Endodermal cell (in vitro differentiated cells): ENCODE measurements around the gene PACSIN1. TPM values are rescaled to one million over a fixed set of nuclear protein-coding genes. Genes with fewer than 3 reads are reported as not detected.

Experiments
- DNase-seq: peaks from one replicate; pipeline ENCODE4 v3.0.0-alpha.2; 2017
- H3K27ac ChIP-seq: 2 replicates; pipeline ENCODE4 v1.5.1; 2013; ENCODE audit warnings: mild to moderate bottlenecking, low read depth, low read length, moderate library complexity
- H3K27me3 ChIP-seq: 2 replicates; pipeline ENCODE4 v1.6.1; 2013; ENCODE audit warnings: mild to moderate bottlenecking, low read length, moderate library complexity; ENCODE audit not compliant: insufficient read depth, control insufficient read depth, poor library complexity, severe bottlenecking
- H3K36me3 ChIP-seq: 2 replicates; pipeline ENCODE4 v1.7.0; 2013; ENCODE audit warnings: mild to moderate bottlenecking, low read length, moderate library complexity; ENCODE audit not compliant: control insufficient read depth, insufficient read depth
- H3K4me1 ChIP-seq: one replicate; pipeline ENCODE4 v1.7.0; 2013; ENCODE audit warnings: low read length; ENCODE audit not compliant: control insufficient read depth, insufficient read depth
- H3K4me3 ChIP-seq: 2 replicates; pipeline ENCODE4 v1.5.1; 2013; ENCODE audit warnings: mild to moderate bottlenecking, low read length, moderate library complexity
- H3K9ac ChIP-seq: 2 replicates; pipeline ENCODE4 v1.6.1; 2013; ENCODE audit warnings: mild to moderate bottlenecking, low read length, moderate library complexity; ENCODE audit not compliant: poor library complexity, severe bottlenecking; ENCODE audit errors: extremely low read depth
- H3K9me3 ChIP-seq: 2 replicates; pipeline ENCODE4 v1.6.1; 2013; ENCODE audit warnings: mild to moderate bottlenecking, low read length, moderate library complexity; ENCODE audit not compliant: control insufficient read depth
- H3K27ac Mint-ChIP-seq: 2 replicates; pipeline ENCODE4 v1.8.0; 2020; ENCODE audit warnings: mixed read lengths
- H3K27me3 Mint-ChIP-seq: 2 replicates; pipeline ENCODE4 v1.8.0; 2021; ENCODE audit warnings: mild to moderate bottlenecking, mixed read lengths; ENCODE audit not compliant: insufficient read depth
- H3K36me3 Mint-ChIP-seq: 2 replicates; pipeline ENCODE4 v1.8.0; 2020; ENCODE audit warnings: low read depth, mixed read lengths
- H3K4me1 Mint-ChIP-seq: 2 replicates; pipeline ENCODE4 v1.8.0; 2020; ENCODE audit warnings: mixed read lengths
- H3K4me3 Mint-ChIP-seq: 2 replicates; pipeline ENCODE4 v1.8.0; 2020; ENCODE audit warnings: mild to moderate bottlenecking, moderate library complexity, mixed read lengths
- H3K9me3 Mint-ChIP-seq: 2 replicates; pipeline ENCODE4 v1.8.0; 2020; ENCODE audit warnings: mild to moderate bottlenecking, mixed read lengths
- WGBS, 2 experiments: methylation state at CpG; one replicate each; pipeline versions ENCODE4 v1.1.5 to v1.1.7; 2013; ENCODE audit warnings: missing lambda C conversion rate in 2 of 2, mixed read lengths in 1 of 2; ENCODE audit not compliant: insufficient coverage in 1 of 2, insufficient read length in 1 of 2; 5-methylcytosine and 5-hydroxymethylcytosine counted together
- total RNA-seq, 2 donors: library from RNA; stranded (reverse); fragmentation: NEBNext Ultra II Directional in 1 of 2; extraction: Animal tissue kit (Norgen Biotek cat#: 25700) in 1 of 2; gene quantifications; 2 replicates in 1 of 2; 3 replicates in 1 of 2; pipeline ENCODE4 v1.2.1, GENCODE V29; 2021
- TF ChIP-seq, protein P1 (sequence below): fragments of 200-600 bp; sonication (generic); conservative IDR thresholded peaks from 2 replicates; pipeline ENCODE4 v1.5.0; 2021; ENCODE audit warnings: antibody characterized with exemption, mild to moderate bottlenecking

Gene PACSIN1
- total RNA-seq, 2 donors from 2014 or later = 7.2 to 7.3 TPM

DNA sequence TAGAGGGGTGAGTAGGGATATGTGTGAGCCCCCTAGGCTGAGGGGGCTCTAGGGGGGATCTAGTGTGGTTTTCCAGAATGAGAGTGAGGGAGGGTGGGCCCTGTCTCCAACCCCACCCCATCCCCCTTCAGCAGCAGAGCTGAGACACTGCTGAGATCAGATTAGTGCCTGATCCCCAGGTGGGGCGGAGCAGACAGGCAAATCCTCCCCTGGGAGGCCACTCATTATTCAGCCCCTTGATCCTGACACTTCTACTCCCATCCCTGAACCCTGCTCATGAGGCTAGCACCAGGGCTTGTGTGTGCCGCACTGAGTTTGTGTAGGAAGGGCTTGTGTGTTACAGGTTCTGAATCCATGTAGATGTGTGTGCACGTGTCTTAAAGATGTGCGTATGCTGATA lies 47.8 kb downstream of the PACSIN1 start:
- H3K36me3 ChIP-seq = no peaks in the 10 kb centered on the region
- DNase-seq = peak; percentile 85
- peaks cover 23% of the 10 kb centered on the region for H3K4me1 ChIP-seq
- Mint-ChIP-seq H3K36me3 (peaks cover 1% of the 10 kb centered on the region), H3K9me3 (peaks cover 8% of the 10 kb centered on the region), H3K27ac (no peak overlapping the region), H3K27me3 (peaks cover 68% of the 10 kb centered on the region), H3K4me3 (peak overlapping the region; percentile 58), H3K4me1 (peaks cover 38% of the 10 kb centered on the region)
- peak overlapping the region; percentile 66 for H3K4me3 ChIP-seq
- WGBS, 2 experiments = 42 to 60% methylated on average over 4 of the region's 4 CpGs
- H3K27ac ChIP-seq = no peak overlapping the region
- no peak overlapping the region for H3K9ac ChIP-seq
- H3K9me3 ChIP-seq = peaks cover 3% of the 10 kb centered on the region
- peaks cover 38% of the 10 kb centered on the region for H3K27me3 ChIP-seq
- TF ChIP-seq, protein P1, sequence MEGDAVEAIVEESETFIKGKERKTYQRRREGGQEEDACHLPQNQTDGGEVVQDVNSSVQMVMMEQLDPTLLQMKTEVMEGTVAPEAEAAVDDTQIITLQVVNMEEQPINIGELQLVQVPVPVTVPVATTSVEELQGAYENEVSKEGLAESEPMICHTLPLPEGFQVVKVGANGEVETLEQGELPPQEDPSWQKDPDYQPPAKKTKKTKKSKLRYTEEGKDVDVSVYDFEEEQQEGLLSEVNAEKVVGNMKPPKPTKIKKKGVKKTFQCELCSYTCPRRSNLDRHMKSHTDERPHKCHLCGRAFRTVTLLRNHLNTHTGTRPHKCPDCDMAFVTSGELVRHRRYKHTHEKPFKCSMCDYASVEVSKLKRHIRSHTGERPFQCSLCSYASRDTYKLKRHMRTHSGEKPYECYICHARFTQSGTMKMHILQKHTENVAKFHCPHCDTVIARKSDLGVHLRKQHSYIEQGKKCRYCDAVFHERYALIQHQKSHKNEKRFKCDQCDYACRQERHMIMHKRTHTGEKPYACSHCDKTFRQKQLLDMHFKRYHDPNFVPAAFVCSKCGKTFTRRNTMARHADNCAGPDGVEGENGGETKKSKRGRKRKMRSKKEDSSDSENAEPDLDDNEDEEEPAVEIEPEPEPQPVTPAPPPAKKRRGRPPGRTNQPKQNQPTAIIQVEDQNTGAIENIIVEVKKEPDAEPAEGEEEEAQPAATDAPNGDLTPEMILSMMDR = no peak

DNA sequence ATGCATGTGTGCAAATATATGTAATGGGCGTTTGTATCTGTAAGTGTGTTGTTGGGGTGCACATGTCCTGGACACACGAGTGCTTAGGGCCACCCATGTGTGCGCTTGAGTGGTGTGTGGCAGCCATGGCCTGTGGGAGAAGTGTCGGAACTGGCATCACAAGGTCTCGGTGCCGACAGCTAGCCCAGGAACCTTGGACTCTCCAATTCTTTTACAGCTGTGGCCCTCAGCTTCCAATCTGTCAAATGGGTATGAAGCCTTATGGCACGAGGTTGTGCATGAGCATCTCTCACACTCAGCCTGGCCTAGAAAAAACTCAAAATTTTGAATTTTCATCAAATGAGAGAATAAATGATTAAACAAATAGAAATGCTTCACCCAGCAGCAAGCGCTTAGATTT lies 48.2 kb downstream of the PACSIN1 start:
- H3K4me1 ChIP-seq = peaks cover 23% of the 10 kb centered on the region
- Mint-ChIP-seq H3K27ac (no peak overlapping the region), H3K27me3 (peaks cover 70% of the 10 kb centered on the region), H3K36me3 (peaks cover 1% of the 10 kb centered on the region), H3K4me3 (peak overlapping the region; percentile 58), H3K4me1 (peaks cover 38% of the 10 kb centered on the region), H3K9me3 (peaks cover 8% of the 10 kb centered on the region)
- H3K27ac ChIP-seq = no peak overlapping the region
- H3K27me3 ChIP-seq = peaks cover 38% of the 10 kb centered on the region
- H3K4me3 ChIP-seq = peak overlapping the region; percentile 66
- TF ChIP-seq, protein P1 = no peak
- 74 to 79% methylated on average over 6 to 8 of the region's 8 CpGs for WGBS, 2 experiments
- no peaks in the 10 kb centered on the region for H3K36me3 ChIP-seq
- DNase-seq = no peak
- no peak overlapping the region for H3K9ac ChIP-seq
- H3K9me3 ChIP-seq = peaks cover 3% of the 10 kb centered on the region

DNA sequence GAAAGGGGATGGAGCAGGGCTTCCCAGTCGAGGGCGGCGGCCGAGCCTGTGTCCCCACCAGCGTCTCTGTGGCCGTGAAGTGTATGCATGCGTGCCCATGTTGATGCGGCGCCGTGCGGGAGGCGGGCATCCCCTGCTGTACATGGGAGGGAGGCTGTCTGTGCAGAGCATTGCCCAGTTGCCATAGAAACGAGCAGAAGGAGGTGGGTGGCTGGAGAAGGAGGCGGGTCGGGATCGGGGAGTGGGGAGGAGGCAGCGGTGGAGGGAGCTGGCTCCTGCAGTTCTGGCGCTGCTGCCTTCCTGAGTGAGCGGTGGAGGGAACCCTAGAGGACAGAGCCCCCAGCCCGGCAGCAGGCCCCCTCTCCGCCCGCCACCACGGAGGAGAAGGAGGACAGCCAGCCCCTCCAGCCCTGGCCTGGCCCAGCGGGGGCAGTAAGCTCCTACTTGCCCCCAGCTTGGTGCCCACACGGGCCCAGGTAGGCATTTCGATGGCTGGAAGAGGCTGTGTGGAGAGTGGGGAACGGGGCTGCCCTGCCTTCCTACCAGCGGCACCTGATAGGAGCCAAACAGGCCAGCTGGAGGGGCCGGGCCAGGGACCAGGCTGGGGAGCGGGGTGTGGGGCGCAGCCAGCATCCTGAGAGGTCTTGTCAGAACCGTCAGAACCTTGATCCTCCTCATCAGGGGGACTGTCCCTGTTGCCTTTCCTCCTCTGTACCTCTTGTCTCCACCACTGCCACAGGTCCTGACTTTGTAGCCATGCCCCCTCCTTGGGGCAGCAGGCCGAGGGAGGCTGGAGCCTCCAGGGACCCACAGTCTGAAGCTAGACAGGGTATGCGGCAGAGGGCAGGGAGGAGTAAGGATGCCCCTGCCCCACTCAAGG lies 49.0 kb downstream of the PACSIN1 start:
- H3K9me3 Mint-ChIP-seq = peaks cover 7% of the 10 kb centered on the region
- Histone ChIP-seq H3K4me3 (peak overlapping the region; percentile 66), H3K9ac (no peak overlapping the region), H3K27ac (no peak overlapping the region), H3K36me3 (no peaks in the 10 kb centered on the region), H3K27me3 (peaks cover 38% of the 10 kb centered on the region), H3K4me1 (peaks cover 23% of the 10 kb centered on the region), H3K9me3 (peaks cover 2% of the 10 kb centered on the region)
- H3K4me1 Mint-ChIP-seq = peaks cover 38% of the 10 kb centered on the region
- TF ChIP-seq, protein P1 = no peak
- DNase-seq = peak; percentile 84
- peak overlapping the region; percentile 58 for H3K4me3 Mint-ChIP-seq
- whole genome bisulfite sequencing, 2 experiments = 10 to 18% methylated on average over 7 to 34 of the region's 34 CpGs
- peaks cover 1% of the 10 kb centered on the region for H3K36me3 Mint-ChIP-seq
- H3K27me3 Mint-ChIP-seq = peaks cover 70% of the 10 kb centered on the region
- no peak overlapping the region for H3K27ac Mint-ChIP-seq
